K562 (cell line): ENCODE measurements around the gene NLGN2. TPM values are rescaled to one million over a fixed set of nuclear protein-coding genes. Genes with fewer than 3 reads are reported as not detected.

ENCODE experiments used
- ATF1 ChIP-seq, 2 experiments: fragments of 450-650 bp in 1 of 2; IDR thresholded peaks; 2 replicates each; pipeline ENCODE4 v1.6.1; 2016; ENCODE audit warnings: missing compliant biosample characterization in 1 of 2, missing genetic modification characterization in 1 of 2
- CHD1 ChIP-seq: fragments of 200-600 bp; sonication (generic); IDR thresholded peaks from one replicate; pipeline ENCODE4 v1.6.1; 2012; ENCODE audit warnings: mild to moderate bottlenecking, moderate library complexity, low read length, inconsistent platforms
- ETV6 ChIP-seq, 3 experiments: fragments of 150-350 bp in 1 of 3; sonication (generic) in 1 of 3; formaldehyde crosslinking in 1 of 3; IDR thresholded peaks; 2 replicates each; pipeline versions ENCODE4 v1.6.1 to v1.8.0; 2014 to 2022; ENCODE audit warnings: borderline replicate concordance in 2 of 3, low read depth in 2 of 3, antibody characterized with exemption in 1 of 3, low read length in 1 of 3, mild to moderate bottlenecking in 1 of 3, missing genetic modification reagents in 1 of 3
- L3MBTL2 ChIP-seq: fragments of 450-650 bp; IDR thresholded peaks from 2 replicates; pipeline ENCODE4 v1.6.1; 2016; ENCODE audit warnings: mild to moderate bottlenecking, moderate library complexity
- POLR2B ChIP-seq: fragments of 450-650 bp; IDR thresholded peaks from 2 replicates; pipeline ENCODE4 v1.6.1; 2018; ENCODE audit warnings: low read depth; ENCODE audit not compliant: partially characterized antibody
- RBFOX2 ChIP-seq: fragments of 200-400 bp; formaldehyde crosslinking; IDR thresholded peaks from 2 replicates; pipeline ENCODE4 v1.6.1; 2017; ENCODE audit warnings: low read depth, mild to moderate bottlenecking, low read length, moderate library complexity
- RUNX1 ChIP-seq: sonication (generic); IDR thresholded peaks from 2 replicates; pipeline ENCODE4 v1.6.1; 2016; ENCODE audit warnings: antibody characterized with exemption, low read depth
- ZNF140 ChIP-seq: fragments of 250-450 bp; sonication (Bioruptor Pico); IDR thresholded peaks from 2 replicates; pipeline ENCODE4 v1.8.0; 2021; ENCODE audit warnings: moderate library complexity, mild to moderate bottlenecking, inconsistent platforms
- ZNF263 ChIP-seq: sonication (generic); formaldehyde crosslinking; IDR thresholded peaks from 2 replicates; pipeline ENCODE4 v1.8.0; 2022; ENCODE audit warnings: mild to moderate bottlenecking, missing genetic modification reagents, borderline replicate concordance
- ZNF79 ChIP-seq: fragments of 250-450 bp; sonication (Bioruptor Pico); IDR thresholded peaks from 2 replicates; pipeline ENCODE4 v1.4.0; 2020; ENCODE audit warnings: low read depth, mild to moderate bottlenecking, moderate library complexity
- polyA plus RNA-seq, 8 experiments: library from polyadenylated mRNA; depleted of rRNA in 4 of 8; stranded (reverse) in 5 of 8; unstranded in 3 of 8; fragments of >200 nt; fragmentation: Nextera tagmentation in 2 of 8; fragmentation: Illumina TruSeq in 1 of 8; extraction: Ambion mirVana in 2 of 8; extraction: Trizol in 1 of 8; gene quantifications; 2 replicates each; pipeline versions ENCODE4 v1.2.1 to v1.2.3, GENCODE V29; 2011 to 2014; ENCODE audit warnings: inconsistent platforms in 1 of 8, missing spikeins in 1 of 8
- total RNA-seq, 7 experiments: library from RNA; depleted of rRNA in 6 of 7; stranded (reverse); fragments of >200 nt in 6 of 7; fragmentation: Illumina TruSeq in 2 of 7; extraction: Trizol in 2 of 7; gene quantifications; 2 replicates each; pipeline versions ENCODE4 v1.2.1 to v1.2.3, GENCODE V29; 2011 to 2021; ENCODE audit warnings: low replicate concordance in 1 of 7
- TF ChIP-seq, protein P1 (sequence below), 2 experiments: fragments of 150-350 bp in 1 of 2; IDR thresholded peaks; 2 replicates each; pipeline ENCODE4 v1.6.1; 2012 to 2016; ENCODE audit warnings: low read depth in 2 of 2, low read length in 2 of 2, mild to moderate bottlenecking in 1 of 2, moderate library complexity in 1 of 2
- TF ChIP-seq, protein P2 (sequence below): fragments of 450-650 bp; IDR thresholded peaks from 2 replicates; pipeline ENCODE4 v1.7.0; 2016; ENCODE audit warnings: borderline replicate concordance

The NLGN2 gene
- total and polyA plus RNA-seq, 9 of the 15 experiments (the other 6 are each of a cell fraction or from before 2014, with no cell fraction given) = 0.11 to 7.8 (median 0.77) TPM

DNA sequence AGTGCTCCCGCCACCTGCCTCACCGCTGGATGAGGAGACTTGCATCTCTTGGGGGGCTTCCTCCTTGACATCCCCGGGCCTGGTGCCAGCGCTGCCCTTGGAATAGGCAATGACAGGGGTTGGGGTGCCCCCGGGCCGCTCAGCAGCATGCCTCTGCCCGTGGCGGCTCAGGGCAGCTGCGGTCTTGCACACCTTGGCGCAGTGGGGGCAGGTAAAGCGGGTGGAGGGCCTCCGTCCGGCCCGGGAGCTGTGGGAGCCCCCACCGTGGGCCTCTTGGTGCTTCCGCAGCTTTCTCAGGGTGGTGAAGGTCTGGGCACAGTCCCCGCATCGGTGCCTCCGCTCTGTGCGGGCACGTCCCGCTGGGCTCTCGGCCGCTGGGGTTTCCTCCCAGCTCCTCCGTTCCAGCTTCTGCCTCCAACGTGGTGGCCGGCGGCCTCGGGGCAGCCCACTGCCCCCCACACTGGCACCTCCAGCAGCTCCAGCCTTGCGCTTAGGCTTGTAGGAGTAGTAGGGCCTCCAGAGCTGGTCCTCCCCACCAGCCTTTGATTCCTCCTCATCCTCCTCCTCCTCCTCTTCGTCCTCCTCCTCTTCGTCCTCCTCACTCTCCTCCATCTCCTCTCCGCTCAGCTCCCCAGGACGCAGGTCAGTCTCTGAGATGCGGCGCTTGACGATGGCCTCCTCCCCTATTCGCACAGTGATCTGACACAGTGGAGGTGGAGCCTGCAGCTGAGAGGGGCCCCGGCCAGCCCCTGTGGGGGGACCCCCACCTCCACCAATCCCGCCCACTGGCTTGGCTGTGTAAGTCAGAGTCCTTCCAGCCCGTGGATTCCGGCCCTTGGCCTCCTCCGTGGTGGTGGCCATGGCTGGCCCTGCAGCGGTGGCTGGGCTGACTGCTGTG is 55.1 kb downstream of the NLGN2 start (continued):
- TF ChIP-seq, protein P1, sequence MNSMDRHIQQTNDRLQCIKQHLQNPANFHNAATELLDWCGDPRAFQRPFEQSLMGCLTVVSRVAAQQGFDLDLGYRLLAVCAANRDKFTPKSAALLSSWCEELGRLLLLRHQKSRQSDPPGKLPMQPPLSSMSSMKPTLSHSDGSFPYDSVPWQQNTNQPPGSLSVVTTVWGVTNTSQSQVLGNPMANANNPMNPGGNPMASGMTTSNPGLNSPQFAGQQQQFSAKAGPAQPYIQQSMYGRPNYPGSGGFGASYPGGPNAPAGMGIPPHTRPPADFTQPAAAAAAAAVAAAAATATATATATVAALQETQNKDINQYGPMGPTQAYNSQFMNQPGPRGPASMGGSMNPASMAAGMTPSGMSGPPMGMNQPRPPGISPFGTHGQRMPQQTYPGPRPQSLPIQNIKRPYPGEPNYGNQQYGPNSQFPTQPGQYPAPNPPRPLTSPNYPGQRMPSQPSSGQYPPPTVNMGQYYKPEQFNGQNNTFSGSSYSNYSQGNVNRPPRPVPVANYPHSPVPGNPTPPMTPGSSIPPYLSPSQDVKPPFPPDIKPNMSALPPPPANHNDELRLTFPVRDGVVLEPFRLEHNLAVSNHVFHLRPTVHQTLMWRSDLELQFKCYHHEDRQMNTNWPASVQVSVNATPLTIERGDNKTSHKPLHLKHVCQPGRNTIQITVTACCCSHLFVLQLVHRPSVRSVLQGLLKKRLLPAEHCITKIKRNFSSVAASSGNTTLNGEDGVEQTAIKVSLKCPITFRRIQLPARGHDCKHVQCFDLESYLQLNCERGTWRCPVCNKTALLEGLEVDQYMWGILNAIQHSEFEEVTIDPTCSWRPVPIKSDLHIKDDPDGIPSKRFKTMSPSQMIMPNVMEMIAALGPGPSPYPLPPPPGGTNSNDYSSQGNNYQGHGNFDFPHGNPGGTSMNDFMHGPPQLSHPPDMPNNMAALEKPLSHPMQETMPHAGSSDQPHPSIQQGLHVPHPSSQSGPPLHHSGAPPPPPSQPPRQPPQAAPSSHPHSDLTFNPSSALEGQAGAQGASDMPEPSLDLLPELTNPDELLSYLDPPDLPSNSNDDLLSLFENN (IDR thresholded peaks at IDR 0.05; ENCODE audit: low read depth in 2 of 2, low read length in 2 of 2) = no peak
- TF ChIP-seq ETV6 (IDR thresholded peaks at IDR 0.05; ENCODE audit: borderline replicate concordance in 1 of 2, low read depth in 2 of 2, low read length in 1 of 2) (no peak), ETV6 (CRISPR knock-in tag; IDR thresholded peaks at IDR 0.05; ENCODE audit: borderline replicate concordance) (no peak), ZNF140 (no peak), ATF1 (CRISPR knock-in tag; IDR thresholded peaks at IDR 0.05) (no peak), ATF1 (tag; IDR thresholded peaks at IDR 0.05) (no peak), CHD1 (no peak), RUNX1 (no peak), L3MBTL2 (no peak), ZNF263 (peak; percentile 83; the same call in 1 of the 2 replicates), ZNF79 (CRISPR knock-in tag) (no peak), RBFOX2 (0 out of 2 replicates have a peak, but pooled peaks have one; percentile 19), POLR2B (peak; percentile 36)
- TF ChIP-seq, protein P2, sequence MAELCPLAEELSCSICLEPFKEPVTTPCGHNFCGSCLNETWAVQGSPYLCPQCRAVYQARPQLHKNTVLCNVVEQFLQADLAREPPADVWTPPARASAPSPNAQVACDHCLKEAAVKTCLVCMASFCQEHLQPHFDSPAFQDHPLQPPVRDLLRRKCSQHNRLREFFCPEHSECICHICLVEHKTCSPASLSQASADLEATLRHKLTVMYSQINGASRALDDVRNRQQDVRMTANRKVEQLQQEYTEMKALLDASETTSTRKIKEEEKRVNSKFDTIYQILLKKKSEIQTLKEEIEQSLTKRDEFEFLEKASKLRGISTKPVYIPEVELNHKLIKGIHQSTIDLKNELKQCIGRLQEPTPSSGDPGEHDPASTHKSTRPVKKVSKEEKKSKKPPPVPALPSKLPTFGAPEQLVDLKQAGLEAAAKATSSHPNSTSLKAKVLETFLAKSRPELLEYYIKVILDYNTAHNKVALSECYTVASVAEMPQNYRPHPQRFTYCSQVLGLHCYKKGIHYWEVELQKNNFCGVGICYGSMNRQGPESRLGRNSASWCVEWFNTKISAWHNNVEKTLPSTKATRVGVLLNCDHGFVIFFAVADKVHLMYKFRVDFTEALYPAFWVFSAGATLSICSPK = no peak
